ENCODE data around the gene SMS.

DNA sequence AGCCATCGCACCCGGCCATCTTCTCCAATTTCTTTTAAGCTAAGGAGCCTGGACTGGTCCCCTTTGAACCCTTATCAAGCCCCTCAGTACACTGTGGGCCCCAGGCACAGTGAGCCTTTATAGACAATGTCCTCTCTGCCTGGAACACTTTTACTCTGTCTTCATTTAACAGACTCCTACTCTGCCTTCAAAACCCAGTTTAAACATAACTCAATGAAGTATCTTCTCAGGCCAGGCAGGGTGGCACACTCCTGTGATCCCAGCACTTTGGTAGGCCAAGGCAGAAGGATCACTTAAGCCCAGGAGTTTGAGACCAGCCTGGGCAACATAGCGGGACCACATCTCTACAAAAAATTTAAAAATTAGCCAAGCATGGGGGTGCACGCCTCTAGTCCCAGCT lies 27.5 kb upstream of the SMS start:
- TF ChIP-seq, protein P1, sequence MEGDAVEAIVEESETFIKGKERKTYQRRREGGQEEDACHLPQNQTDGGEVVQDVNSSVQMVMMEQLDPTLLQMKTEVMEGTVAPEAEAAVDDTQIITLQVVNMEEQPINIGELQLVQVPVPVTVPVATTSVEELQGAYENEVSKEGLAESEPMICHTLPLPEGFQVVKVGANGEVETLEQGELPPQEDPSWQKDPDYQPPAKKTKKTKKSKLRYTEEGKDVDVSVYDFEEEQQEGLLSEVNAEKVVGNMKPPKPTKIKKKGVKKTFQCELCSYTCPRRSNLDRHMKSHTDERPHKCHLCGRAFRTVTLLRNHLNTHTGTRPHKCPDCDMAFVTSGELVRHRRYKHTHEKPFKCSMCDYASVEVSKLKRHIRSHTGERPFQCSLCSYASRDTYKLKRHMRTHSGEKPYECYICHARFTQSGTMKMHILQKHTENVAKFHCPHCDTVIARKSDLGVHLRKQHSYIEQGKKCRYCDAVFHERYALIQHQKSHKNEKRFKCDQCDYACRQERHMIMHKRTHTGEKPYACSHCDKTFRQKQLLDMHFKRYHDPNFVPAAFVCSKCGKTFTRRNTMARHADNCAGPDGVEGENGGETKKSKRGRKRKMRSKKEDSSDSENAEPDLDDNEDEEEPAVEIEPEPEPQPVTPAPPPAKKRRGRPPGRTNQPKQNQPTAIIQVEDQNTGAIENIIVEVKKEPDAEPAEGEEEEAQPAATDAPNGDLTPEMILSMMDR (IDR thresholded peaks at IDR 0.05) = no peak
- no peak for TF ChIP-seq POLR2A (IDR thresholded peaks at IDR 0.05)
